Measurements from ENCODE around the gene HDLBP.

Gene HDLBP

GRCh38 chr2:241209271-241209670, 106.2 kb downstream of the HDLBP start:
- no peak overlapping the region for H3K4me3 ChIP-seq (ENCODE audit: low read depth, low read length)
- H3K9ac ChIP-seq (ENCODE audit: low read length) = no peak overlapping the region
- no peaks in the 10 kb centered on the region for H3K27me3 ChIP-seq (ENCODE audit: insufficient read depth, low read length)
- H2BK120ac ChIP-seq (ENCODE audit: insufficient read depth, low read length, poor library complexity) = no peak overlapping the region
- H2AFZ ChIP-seq (ENCODE audit: insufficient read depth, low read length, poor library complexity) = no peak overlapping the region
- no peak overlapping the region for H3K23ac ChIP-seq (ENCODE audit: low read length)
- no peak overlapping the region for H2BK5ac ChIP-seq (ENCODE audit: low read depth, low read length, poor library complexity)
- no peaks in the 10 kb centered on the region for H3K79me1 ChIP-seq (ENCODE audit: low read length)
- H3K4ac ChIP-seq (ENCODE audit: low read depth, low read length) = no peak overlapping the region
- DNase-seq = no peak
- H4K8ac ChIP-seq (ENCODE audit: low read depth, low read length) = no peak overlapping the region
- H3K4me1 ChIP-seq (ENCODE audit: control insufficient read depth in 1 of 2, insufficient read depth in 2 of 2, low read length in 2 of 2) = peaks cover 0 to 4% of the 10 kb centered on the region in 2 experiments
- H3K9me3 ChIP-seq (ENCODE audit: insufficient read depth, low read depth, low read length) = no peaks in the 10 kb centered on the region
- no peak overlapping the region for H3K4me2 ChIP-seq (ENCODE audit: low read length)
- H2AK5ac ChIP-seq (ENCODE audit: low read length) = no peak overlapping the region
- H3K18ac ChIP-seq (ENCODE audit: low read length) = no peak overlapping the region
- no peak overlapping the region for H4K91ac ChIP-seq (ENCODE audit: low read depth, low read length)
- H3K36me3 ChIP-seq (ENCODE audit: control insufficient read depth in 1 of 2, insufficient read depth in 2 of 2, low read length in 2 of 2) = no peaks in the 10 kb centered on the region
- no peaks in the 10 kb centered on the region for H3K79me2 ChIP-seq (ENCODE audit: control insufficient read depth, insufficient read depth, low read length, poor library complexity)
- no CpG with 5 or more reads among the region's 33 CpGs for WGBS (ENCODE audit: extremely low coverage, insufficient coverage, insufficient read length)
- H3K27ac ChIP-seq (ENCODE audit: low read depth, low read length) = no peak overlapping the region
- no peak overlapping the region for H2BK12ac ChIP-seq (ENCODE audit: low read length)
- no peak overlapping the region for H4K12ac ChIP-seq (ENCODE audit: low read depth, low read length)
- no peak overlapping the region for H3K14ac ChIP-seq (ENCODE audit: low read length)

- Histone ChIP-seq H3K4me1 (ENCODE audit: control insufficient read depth in 1 of 2, insufficient read depth in 2 of 2, low read length in 2 of 2) (peaks cover 0 to 4% of the 10 kb centered on the region in 2 experiments), H2BK12ac (ENCODE audit: low read length) (no peak overlapping the region)
These were observed 107.4 kb downstream of the HDLBP start for GRCh38 chr2:241208058-241208457.

DNA sequence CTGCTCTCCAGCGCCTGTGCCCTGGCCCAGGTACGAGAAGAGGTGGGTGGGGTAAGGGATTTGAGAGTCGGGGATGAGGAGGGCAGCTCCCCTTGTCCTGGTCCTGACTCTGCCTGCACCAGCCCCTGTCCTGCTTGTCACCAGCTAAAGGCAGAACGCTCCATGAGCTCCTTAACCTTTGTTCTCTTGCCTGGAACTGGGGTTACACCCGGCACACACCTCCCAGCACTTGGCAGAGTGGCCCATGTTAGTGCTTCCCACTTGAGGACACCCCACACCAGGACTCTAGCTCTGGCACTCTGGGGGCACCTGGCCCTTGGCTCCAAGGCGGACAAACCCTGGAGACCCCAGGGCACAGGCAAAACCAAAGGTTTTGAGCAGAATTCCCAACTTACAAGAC, 107.8 kb downstream of the HDLBP start:
- Histone ChIP-seq H4K91ac (ENCODE audit: low read depth, low read length) (no peak overlapping the region), H2AK5ac (ENCODE audit: low read length) (no peak overlapping the region), H3K79me2 (ENCODE audit: control insufficient read depth, insufficient read depth, low read length, poor library complexity) (no peaks in the 10 kb centered on the region), H3K9me3 (ENCODE audit: insufficient read depth, low read depth, low read length) (no peaks in the 10 kb centered on the region), H2BK120ac (ENCODE audit: insufficient read depth, low read length, poor library complexity) (no peak overlapping the region), H3K23ac (ENCODE audit: low read length) (no peak overlapping the region), H3K4me1 (ENCODE audit: control insufficient read depth in 1 of 2, insufficient read depth in 2 of 2, low read length in 2 of 2) (peaks cover 0 to 4% of the 10 kb centered on the region in 2 experiments), H4K8ac (ENCODE audit: low read depth, low read length) (no peak overlapping the region), H3K4me2 (ENCODE audit: low read length) (no peak overlapping the region), H4K12ac (ENCODE audit: low read depth, low read length) (no peak overlapping the region), H3K4me3 (ENCODE audit: low read depth, low read length) (no peak overlapping the region), H3K36me3 (ENCODE audit: control insufficient read depth in 1 of 2, insufficient read depth in 2 of 2, low read length in 2 of 2) (no peaks in the 10 kb centered on the region), H2AFZ (ENCODE audit: insufficient read depth, low read length, poor library complexity) (no peak overlapping the region), H3K79me1 (ENCODE audit: low read length) (no peaks in the 10 kb centered on the region), H3K27ac (ENCODE audit: low read depth, low read length) (no peak overlapping the region), H3K4ac (ENCODE audit: low read depth, low read length) (no peak overlapping the region), H3K9ac (ENCODE audit: low read length) (no peak overlapping the region), H2BK12ac (ENCODE audit: low read length) (no peak overlapping the region), H3K18ac (ENCODE audit: low read length) (no peak overlapping the region), H3K14ac (ENCODE audit: low read length) (no peak overlapping the region), H3K27me3 (ENCODE audit: insufficient read depth, low read length) (no peaks in the 10 kb centered on the region), H2BK5ac (ENCODE audit: low read depth, low read length, poor library complexity) (no peak overlapping the region)
- DNase-seq = no peak
- no CpG with 5 or more reads among the region's 6 CpGs for WGBS (ENCODE audit: extremely low coverage, insufficient coverage, insufficient read length)

More at GRCh38 chr2:241208058-241208457, 107.4 kb downstream of the HDLBP start:
- Histone ChIP-seq H3K79me1 (ENCODE audit: low read length) (no peaks in the 10 kb centered on the region), H3K4ac (ENCODE audit: low read depth, low read length) (no peak overlapping the region), H3K14ac (ENCODE audit: low read length) (no peak overlapping the region), H3K79me2 (ENCODE audit: control insufficient read depth, insufficient read depth, low read length, poor library complexity) (no peaks in the 10 kb centered on the region), H4K8ac (ENCODE audit: low read depth, low read length) (no peak overlapping the region), H3K4me2 (ENCODE audit: low read length) (no peak overlapping the region), H3K27ac (ENCODE audit: low read depth, low read length) (no peak overlapping the region), H2AK5ac (ENCODE audit: low read length) (no peak overlapping the region), H3K18ac (ENCODE audit: low read length) (no peak overlapping the region), H4K12ac (ENCODE audit: low read depth, low read length) (no peak overlapping the region), H2BK5ac (ENCODE audit: low read depth, low read length, poor library complexity) (no peak overlapping the region), H3K23ac (ENCODE audit: low read length) (no peak overlapping the region), H2AFZ (ENCODE audit: insufficient read depth, low read length, poor library complexity) (no peak overlapping the region), H3K9ac (ENCODE audit: low read length) (no peak overlapping the region), H3K36me3 (ENCODE audit: control insufficient read depth in 1 of 2, insufficient read depth in 2 of 2, low read length in 2 of 2) (no peaks in the 10 kb centered on the region), H3K4me3 (ENCODE audit: low read depth, low read length) (no peak overlapping the region), H3K9me3 (ENCODE audit: insufficient read depth, low read depth, low read length) (no peaks in the 10 kb centered on the region), H3K27me3 (ENCODE audit: insufficient read depth, low read length) (no peaks in the 10 kb centered on the region), H4K91ac (ENCODE audit: low read depth, low read length) (no peak overlapping the region), H2BK120ac (ENCODE audit: insufficient read depth, low read length, poor library complexity) (no peak overlapping the region)
- no peak for DNase-seq
- WGBS (ENCODE audit: extremely low coverage, insufficient coverage, insufficient read length) = no CpG with 5 or more reads among the region's 6 CpGs

- Histone ChIP-seq H3K4ac (ENCODE audit: low read depth, low read length) (no peak overlapping the region), H3K23ac (ENCODE audit: low read length) (no peak overlapping the region), H3K27me3 (ENCODE audit: insufficient read depth, low read length) (no peaks in the 10 kb centered on the region), H2BK5ac (ENCODE audit: low read depth, low read length, poor library complexity) (no peak overlapping the region), H3K36me3 (ENCODE audit: control insufficient read depth in 1 of 2, insufficient read depth in 2 of 2, low read length in 2 of 2) (no peaks in the 10 kb centered on the region), H2BK120ac (ENCODE audit: insufficient read depth, low read length, poor library complexity) (no peak overlapping the region), H4K91ac (ENCODE audit: low read depth, low read length) (no peak overlapping the region), H3K4me1 (ENCODE audit: control insufficient read depth in 1 of 2, insufficient read depth in 2 of 2, low read length in 2 of 2) (peaks cover 0 to 4% of the 10 kb centered on the region in 2 experiments), H3K9me3 (ENCODE audit: insufficient read depth, low read depth, low read length) (no peaks in the 10 kb centered on the region), H2AK5ac (ENCODE audit: low read length) (no peak overlapping the region), H4K8ac (ENCODE audit: low read depth, low read length) (no peak overlapping the region), H3K4me3 (ENCODE audit: low read depth, low read length) (no peak overlapping the region), H2AFZ (ENCODE audit: insufficient read depth, low read length, poor library complexity) (no peak overlapping the region), H3K9ac (ENCODE audit: low read length) (no peak overlapping the region), H3K14ac (ENCODE audit: low read length) (no peak overlapping the region), H3K18ac (ENCODE audit: low read length) (no peak overlapping the region), H3K4me2 (ENCODE audit: low read length) (no peak overlapping the region), H3K79me2 (ENCODE audit: control insufficient read depth, insufficient read depth, low read length, poor library complexity) (no peaks in the 10 kb centered on the region), H3K27ac (ENCODE audit: low read depth, low read length) (no peak overlapping the region), H2BK12ac (ENCODE audit: low read length) (no peak overlapping the region), H4K12ac (ENCODE audit: low read depth, low read length) (no peak overlapping the region), H3K79me1 (ENCODE audit: low read length) (no peaks in the 10 kb centered on the region)
- WGBS (ENCODE audit: extremely low coverage, insufficient coverage, insufficient read length) = no CpG with 5 or more reads among the region's 1 CpG
- no peak for DNase-seq
These were observed 108.3 kb downstream of the HDLBP start for GRCh38 chr2:241207151-241207550.
